Astrocyte (in vitro differentiated cells and primary cell): ENCODE results near the gene BCS1L.

Source experiments
- EZH2 ChIP-seq: IDR thresholded peaks from 2 replicates; pipeline ENCODE4 v1.6.1; 2012; ENCODE audit warnings: mild to moderate bottlenecking, low read length, inconsistent platforms; ENCODE audit not compliant: insufficient read depth
- TF ChIP-seq, protein P1 (sequence below): IDR thresholded peaks from 2 replicates; pipeline ENCODE4 v1.5.1; 2011; ENCODE audit warnings: low read depth, mild to moderate bottlenecking, inconsistent platforms, low read length, moderate library complexity; ENCODE audit not compliant: insufficient read depth

DNA sequence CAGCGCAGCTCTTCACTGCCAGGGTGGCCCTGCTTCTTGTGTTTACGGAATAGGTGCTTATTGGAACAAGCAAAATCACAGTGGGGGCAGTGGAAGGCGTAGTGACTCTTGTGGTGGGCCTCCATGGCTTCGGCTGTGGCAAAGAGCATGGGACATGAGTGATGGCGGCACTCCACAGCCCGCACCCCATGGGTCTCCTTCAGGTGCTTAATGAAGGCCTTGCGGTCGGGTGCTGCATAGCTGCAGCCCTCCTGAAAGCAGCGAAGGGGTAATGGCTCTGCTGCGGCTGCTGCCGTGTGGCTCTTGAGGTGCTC is 10.7 kb upstream of the BCS1L start:
- TF ChIP-seq, protein P1, sequence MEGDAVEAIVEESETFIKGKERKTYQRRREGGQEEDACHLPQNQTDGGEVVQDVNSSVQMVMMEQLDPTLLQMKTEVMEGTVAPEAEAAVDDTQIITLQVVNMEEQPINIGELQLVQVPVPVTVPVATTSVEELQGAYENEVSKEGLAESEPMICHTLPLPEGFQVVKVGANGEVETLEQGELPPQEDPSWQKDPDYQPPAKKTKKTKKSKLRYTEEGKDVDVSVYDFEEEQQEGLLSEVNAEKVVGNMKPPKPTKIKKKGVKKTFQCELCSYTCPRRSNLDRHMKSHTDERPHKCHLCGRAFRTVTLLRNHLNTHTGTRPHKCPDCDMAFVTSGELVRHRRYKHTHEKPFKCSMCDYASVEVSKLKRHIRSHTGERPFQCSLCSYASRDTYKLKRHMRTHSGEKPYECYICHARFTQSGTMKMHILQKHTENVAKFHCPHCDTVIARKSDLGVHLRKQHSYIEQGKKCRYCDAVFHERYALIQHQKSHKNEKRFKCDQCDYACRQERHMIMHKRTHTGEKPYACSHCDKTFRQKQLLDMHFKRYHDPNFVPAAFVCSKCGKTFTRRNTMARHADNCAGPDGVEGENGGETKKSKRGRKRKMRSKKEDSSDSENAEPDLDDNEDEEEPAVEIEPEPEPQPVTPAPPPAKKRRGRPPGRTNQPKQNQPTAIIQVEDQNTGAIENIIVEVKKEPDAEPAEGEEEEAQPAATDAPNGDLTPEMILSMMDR, result no peak
- TF ChIP-seq EZH2, result no peak
